Measurements from ENCODE around the gene WHRN.

Gene WHRN

GRCh38 chr9:114378883-114379282 is 126.4 kb downstream of the WHRN start:
- peak in 1 of 42 donors; percentile 1 for DNase-seq

GRCh38 chr9:114378016-114378415 is 127.3 kb downstream of the WHRN start:
- intact Hi-C loops (cut with DNase I) = no loop called here
- DNase-seq = peak in 1 of 42 donors; percentile 4

More at GRCh38 chr9:114378883-114379282, 126.4 kb downstream of the WHRN start:
- intact Hi-C loops (cut with DNase I) = no loop called here

- DNase-seq = no peak
- intact Hi-C loops (cut with DNase I) = no loop called here
These were observed 128.5 kb downstream of the WHRN start for GRCh38 chr9:114376586-114377445.

- no peak for DNase-seq
- intact Hi-C loops (cut with DNase I) = no loop called here
These were observed 129.7 kb downstream of the WHRN start for GRCh38 chr9:114375386-114376175.

GRCh38 chr9:114374936-114375335 is 130.3 kb downstream of the WHRN start:
- intact Hi-C loops (cut with DNase I) = no loop called here
- no peak for DNase-seq

- no peak for DNase-seq
- intact Hi-C loops (cut with DNase I) = no loop called here
These were observed 131.1 kb downstream of the WHRN start for GRCh38 chr9:114373960-114374730.

- intact Hi-C loops (cut with DNase I) = no loop called here
- peak in 35 of 42 donors; percentile 33 to 80 (median 52) for DNase-seq
These were observed 132.3 kb downstream of the WHRN start for GRCh38 chr9:114372921-114373448.

GRCh38 chr9:114371973-114372917 is 133.0 kb downstream of the WHRN start:
- DNase-seq = peak in 5 of 42 donors; percentile 26 to 41 (median 31)
- intact Hi-C loops (cut with DNase I) = no loop called here

- intact Hi-C loops (cut with DNase I) = no loop called here
These were observed 133.8 kb downstream of the WHRN start for GRCh38 chr9:114371343-114371944.

GRCh38 chr9:114370968-114371320 is 134.3 kb downstream of the WHRN start:
- intact Hi-C loops (cut with DNase I) = no loop called here
- DNase-seq = peak; percentile 75 to 98 (median 92)

More at GRCh38 chr9:114371343-114371944, 133.8 kb downstream of the WHRN start:
- DNase-seq = no peak

- peak in 28 of 42 donors; percentile 21 to 78 (median 58) for DNase-seq
- intact Hi-C loops (cut with DNase I) = no loop called here
These were observed 134.9 kb downstream of the WHRN start for GRCh38 chr9:114370251-114370967.

GRCh38 chr9:114369216-114370130 is 135.8 kb downstream of the WHRN start:
- no peak for DNase-seq
- intact Hi-C loops (cut with DNase I) = no loop called here

- intact Hi-C loops (cut with DNase I) = no loop called here
- no peak for DNase-seq
These were observed 137.3 kb downstream of the WHRN start for GRCh38 chr9:114367772-114368569.

- no peak for DNase-seq
- intact Hi-C loops (cut with DNase I) = no loop called here
These were observed 137.9 kb downstream of the WHRN start for GRCh38 chr9:114367366-114367765.

All from head of caudate nucleus (tissue), 42 donors.